ENCODE data around the gene TMEM125.

TMEM125 gene

DNA sequence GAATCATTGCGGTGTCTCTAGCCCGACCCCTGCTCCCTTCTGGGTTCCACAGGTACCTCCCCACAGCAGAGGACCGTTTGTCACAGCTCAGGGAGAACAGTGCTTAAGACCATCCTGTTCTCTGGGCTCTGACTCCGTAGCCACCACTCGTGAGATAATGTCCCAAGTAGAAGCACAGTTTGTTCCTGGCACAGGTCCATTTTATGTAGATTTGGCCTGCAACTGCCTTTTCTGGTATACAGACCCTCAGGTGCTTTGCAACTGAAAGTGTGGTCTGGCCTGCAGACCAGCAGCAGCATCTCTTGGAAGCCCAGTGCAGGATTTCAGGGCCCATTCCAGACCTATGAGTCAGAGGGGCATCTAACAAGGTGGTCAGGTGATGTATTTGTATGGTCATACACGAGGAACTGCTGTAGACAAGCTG lies 28.4 kb upstream of the TMEM125 start:
- Histone ChIP-seq H3K4me3 (no peak overlapping the region), H3K27ac (no peak overlapping the region), H3K36me3 (no peaks in the 10 kb centered on the region), H3K27me3 (no peaks in the 10 kb centered on the region), H4K20me1 (no peaks in the 10 kb centered on the region), H3K9ac (no peak overlapping the region), H3K4me1 (peaks cover 12 to 36% (median 30%) of the 10 kb centered on the region in 10 experiments), H3K4me2 (no peak overlapping the region), H3K9me3 (replicated peaks in 1 of 11) (peaks cover 15 to 37% (median 27%) of the 10 kb centered on the region in 11 experiments)
- no peak for TF ChIP-seq Cebpa-rat (IDR thresholded peaks at IDR 0.05)

DNA sequence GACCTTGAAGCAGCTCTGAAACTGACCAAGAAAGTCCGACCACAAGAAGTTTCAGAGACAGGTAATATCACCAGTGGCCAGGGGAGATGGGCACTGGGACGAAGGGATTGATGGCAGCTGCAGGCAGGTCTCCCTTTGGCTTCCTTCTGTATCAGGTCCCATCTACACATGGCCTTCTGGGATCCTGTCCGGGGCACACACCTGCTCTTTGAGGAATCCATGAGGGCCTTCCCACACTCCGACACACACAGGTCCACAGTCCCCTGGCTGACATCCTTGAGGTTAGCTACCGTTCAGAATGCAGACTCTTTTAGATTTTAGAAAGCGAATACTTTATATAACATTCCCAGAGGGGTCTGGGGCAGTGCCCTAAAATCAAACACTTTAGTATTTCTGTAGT lies 26.5 kb upstream of the TMEM125 start:
- Histone ChIP-seq H4K20me1 (no peaks in the 10 kb centered on the region), H3K9me3 (replicated peaks in 1 of 11) (peaks cover 34 to 56% (median 46%) of the 10 kb centered on the region in 11 experiments), H3K36me3 (no peaks in the 10 kb centered on the region), H3K27ac (no peak overlapping the region), H3K4me1 (peaks cover 12 to 27% (median 25%) of the 10 kb centered on the region in 10 experiments), H3K9ac (no peak overlapping the region), H3K4me3 (no peak overlapping the region), H3K4me2 (no peak overlapping the region), H3K27me3 (no peaks in the 10 kb centered on the region)
- no peak for TF ChIP-seq Cebpa-rat (IDR thresholded peaks at IDR 0.05)

DNA sequence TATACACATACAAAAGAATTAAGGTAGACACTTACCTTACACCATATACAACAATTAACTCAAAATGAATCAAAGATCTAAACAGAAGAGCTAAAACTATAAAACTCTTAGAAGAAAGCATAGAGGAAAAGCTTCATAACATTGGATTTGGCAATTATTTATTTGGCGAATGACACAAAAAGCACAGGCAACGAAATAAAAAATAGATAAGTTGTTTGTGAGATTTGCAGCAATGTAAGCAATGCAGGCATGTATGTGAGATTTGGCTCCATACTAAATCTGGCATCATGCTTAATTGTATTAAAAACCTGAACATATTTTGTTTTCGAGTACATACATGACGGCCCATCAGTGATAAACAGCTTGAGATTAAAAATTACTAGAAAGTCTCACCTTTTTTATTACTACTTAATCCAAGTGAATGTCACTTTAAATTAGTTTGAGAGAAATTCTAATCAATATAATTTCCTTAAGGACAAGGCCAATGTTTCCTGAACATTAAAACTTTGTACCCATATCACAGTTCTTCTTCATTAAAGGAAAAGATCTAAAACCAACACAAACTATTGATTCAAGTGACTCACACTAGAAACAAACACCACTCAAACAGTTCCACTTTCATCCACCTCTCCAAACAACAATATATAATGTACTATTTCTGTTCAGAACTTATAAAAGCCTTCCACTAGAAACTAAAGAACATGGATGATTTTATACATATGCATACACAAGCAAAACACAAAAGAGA lies 23.1 kb upstream of the TMEM125 start:
- H4K20me1 ChIP-seq: no peaks in the 10 kb centered on the region

DNA sequence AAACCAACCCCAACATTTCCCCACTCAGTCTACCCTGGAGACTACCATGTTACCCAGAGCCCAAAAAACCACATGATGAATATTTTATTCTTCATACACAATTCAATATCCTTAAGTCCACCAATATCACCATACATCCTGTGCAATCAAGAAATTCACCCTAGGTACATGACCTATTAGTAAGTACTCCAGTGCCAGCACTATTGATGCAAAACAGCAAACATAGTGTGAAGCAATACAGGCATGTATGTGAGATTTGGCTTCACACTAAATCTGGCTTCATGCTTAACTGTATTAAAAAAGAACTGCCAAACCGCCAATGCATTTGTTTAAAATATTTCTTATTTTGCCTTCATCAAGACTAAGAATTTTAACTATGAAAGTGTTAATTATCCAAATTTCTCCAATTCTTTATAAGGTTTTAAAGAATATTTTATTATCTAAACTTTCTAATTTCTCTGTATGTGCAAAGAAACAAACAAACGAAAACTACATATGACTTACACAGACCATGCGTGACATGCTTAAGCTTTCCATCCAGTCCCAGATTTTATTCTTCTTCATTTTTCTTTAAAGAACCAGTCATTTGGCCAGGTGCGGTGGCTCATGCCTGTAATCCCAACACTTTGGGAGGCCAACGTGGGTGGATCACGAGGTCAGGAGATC lies 22.4 kb upstream of the TMEM125 start:
- H3K27ac ChIP-seq: no peak overlapping the region
- TF ChIP-seq Cebpa-rat (IDR thresholded peaks at IDR 0.05): no peak

More for the DNA sequence above, 23.1 kb upstream of the TMEM125 start:
- H3K27ac ChIP-seq: no peak overlapping the region
- H3K4me1 ChIP-seq: no peaks in the 10 kb centered on the region
- no peak overlapping the region for H3K9ac ChIP-seq
- TF ChIP-seq Cebpa-rat (IDR thresholded peaks at IDR 0.05): no peak
- peaks cover 0 to 3% (median 0%) of the 10 kb centered on the region in 11 experiments; a peak in 2 of 22 replicates for H3K36me3 ChIP-seq
- no peaks in the 10 kb centered on the region for H3K27me3 ChIP-seq
- no peak overlapping the region for H3K4me2 ChIP-seq
- H3K9me3 ChIP-seq (replicated peaks in 1 of 11): peaks cover 59 to 75% (median 68%) of the 10 kb centered on the region in 11 experiments
- H3K4me3 ChIP-seq: no peak overlapping the region

DNA sequence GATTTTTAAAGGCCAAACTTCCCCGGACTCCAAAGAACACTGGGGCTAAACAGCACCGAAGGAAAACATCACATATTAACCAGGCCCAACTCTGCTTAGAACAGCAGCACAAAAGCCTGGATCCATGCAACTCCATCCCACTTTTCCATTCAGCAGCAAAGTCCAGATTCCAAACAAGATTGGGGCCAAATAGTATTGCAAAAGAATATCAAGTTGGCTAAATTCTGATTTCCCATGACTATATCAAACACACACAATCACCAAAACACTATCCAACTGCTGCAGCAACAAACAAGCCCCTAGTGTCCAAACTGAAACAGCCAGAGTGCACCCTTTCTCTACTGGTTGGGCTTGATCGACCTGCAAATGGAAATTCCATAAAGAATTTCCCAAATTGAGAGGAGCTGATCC lies 19.4 kb upstream of the TMEM125 start:
- H3K36me3 ChIP-seq: peaks cover 0 to 3% (median 0%) of the 10 kb centered on the region in 11 experiments; a peak in 2 of 22 replicates
- H3K4me3 ChIP-seq: no peak overlapping the region
- no peaks in the 10 kb centered on the region for H3K4me1 ChIP-seq
- TF ChIP-seq Cebpa-rat (IDR thresholded peaks at IDR 0.05): no peak
- no peak overlapping the region for H3K4me2 ChIP-seq
- no peak overlapping the region for H3K9ac ChIP-seq
- H3K9me3 ChIP-seq (replicated peaks in 1 of 11): peaks cover 49 to 68% (median 59%) of the 10 kb centered on the region in 11 experiments
- H4K20me1 ChIP-seq: no peaks in the 10 kb centered on the region
- H3K27me3 ChIP-seq: no peaks in the 10 kb centered on the region
- H3K27ac ChIP-seq: no peak overlapping the region

More for the DNA sequence above, 22.4 kb upstream of the TMEM125 start:
- Histone ChIP-seq H3K27me3 (no peaks in the 10 kb centered on the region), H3K4me3 (no peak overlapping the region), H3K9ac (no peak overlapping the region), H3K4me2 (no peak overlapping the region), H3K9me3 (replicated peaks in 1 of 11) (peaks cover 58 to 77% (median 66%) of the 10 kb centered on the region in 11 experiments), H3K36me3 (peaks cover 0 to 3% (median 0%) of the 10 kb centered on the region in 11 experiments; a peak in 2 of 22 replicates), H4K20me1 (no peaks in the 10 kb centered on the region), H3K4me1 (no peaks in the 10 kb centered on the region)

DNA sequence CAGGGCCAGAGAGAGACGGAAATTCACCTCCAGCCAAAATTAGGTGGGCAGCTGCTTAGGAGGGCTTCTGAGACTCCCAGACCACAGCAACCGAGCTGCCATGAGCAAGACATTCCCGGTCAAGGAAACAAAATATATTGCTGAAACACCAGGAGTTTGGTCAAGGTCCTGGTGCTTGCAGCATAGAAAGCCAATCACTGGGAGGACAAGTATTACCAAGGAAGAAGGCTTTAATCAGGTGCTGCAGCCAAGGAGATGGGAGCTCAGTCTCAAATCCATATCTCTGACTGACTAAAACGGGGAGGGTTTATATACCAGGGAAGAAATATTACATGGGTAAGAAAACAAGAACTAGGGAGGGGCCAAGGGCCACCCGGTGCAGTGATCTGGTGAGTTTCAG lies 18.8 kb upstream of the TMEM125 start:
- Histone ChIP-seq H3K27ac (no peak overlapping the region), H3K9ac (no peak overlapping the region), H4K20me1 (no peaks in the 10 kb centered on the region), H3K9me3 (replicated peaks in 1 of 11) (peaks cover 47 to 61% (median 53%) of the 10 kb centered on the region in 11 experiments), H3K4me1 (no peaks in the 10 kb centered on the region), H3K4me2 (no peak overlapping the region), H3K4me3 (no peak overlapping the region), H3K36me3 (peaks cover 0 to 3% (median 0%) of the 10 kb centered on the region in 11 experiments; a peak in 2 of 22 replicates), H3K27me3 (no peaks in the 10 kb centered on the region)
- TF ChIP-seq Cebpa-rat (IDR thresholded peaks at IDR 0.05): no peak

DNA sequence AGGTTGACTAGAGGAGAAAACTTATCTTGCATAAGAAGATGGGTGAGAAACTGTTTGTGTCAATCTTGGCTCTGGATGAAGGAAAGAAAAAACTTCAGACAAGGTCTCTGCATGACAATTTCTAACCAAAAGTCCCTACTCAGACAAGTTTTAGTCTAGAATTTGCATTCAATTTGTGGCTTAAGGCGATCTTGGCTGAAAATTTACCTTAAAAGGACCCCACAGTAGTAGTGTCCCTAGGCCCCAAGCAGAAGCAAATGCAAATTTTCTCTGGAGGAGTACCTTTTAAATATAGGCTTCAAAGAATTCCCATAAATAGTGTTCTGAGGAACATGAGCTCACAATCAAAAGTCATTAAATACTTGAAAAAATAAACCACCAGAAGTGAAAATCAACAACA lies 17.6 kb upstream of the TMEM125 start:
- H3K36me3 ChIP-seq: peaks cover 0 to 3% (median 0%) of the 10 kb centered on the region in 11 experiments; a peak in 2 of 22 replicates
- H4K20me1 ChIP-seq: no peaks in the 10 kb centered on the region

DNA sequence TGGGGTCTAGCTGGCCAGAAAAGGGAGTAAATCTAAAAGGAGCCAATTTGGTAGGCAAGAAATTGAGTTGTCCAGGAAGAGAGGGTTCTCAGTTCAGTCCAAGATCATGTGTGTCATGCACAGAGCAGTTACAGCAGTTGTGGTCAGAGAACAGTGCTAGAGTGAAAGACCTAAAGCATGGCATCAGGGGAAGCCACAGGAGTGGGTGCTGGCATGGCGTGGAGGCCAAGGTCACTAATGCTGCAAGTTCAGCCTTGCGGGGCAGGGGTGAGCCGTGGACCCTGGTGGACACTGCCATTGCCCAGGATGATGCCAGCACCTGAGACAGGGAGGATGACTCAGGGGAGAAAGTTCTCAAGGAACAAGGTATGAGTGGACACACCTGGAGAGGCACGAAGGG lies 16.6 kb upstream of the TMEM125 start:
- TF ChIP-seq Cebpa-rat (IDR thresholded peaks at IDR 0.05): no peak
- no peaks in the 10 kb centered on the region for H4K20me1 ChIP-seq
- no peaks in the 10 kb centered on the region for H3K4me1 ChIP-seq
- H3K27me3 ChIP-seq: no peaks in the 10 kb centered on the region
- H3K9ac ChIP-seq: no peak overlapping the region
- H3K4me3 ChIP-seq: no peak overlapping the region
- no peak overlapping the region for H3K4me2 ChIP-seq
- H3K9me3 ChIP-seq (replicated peaks in 1 of 11): peaks cover 37 to 56% (median 43%) of the 10 kb centered on the region in 11 experiments
- H3K36me3 ChIP-seq: peaks cover 0 to 3% (median 0%) of the 10 kb centered on the region in 11 experiments; a peak in 2 of 22 replicates
- no peak overlapping the region for H3K27ac ChIP-seq

More for the DNA sequence above, 17.6 kb upstream of the TMEM125 start:
- no peaks in the 10 kb centered on the region for H3K27me3 ChIP-seq
- H3K9me3 ChIP-seq (replicated peaks in 1 of 11): peaks cover 37 to 56% (median 43%) of the 10 kb centered on the region in 11 experiments
- no peak overlapping the region for H3K27ac ChIP-seq
- no peak overlapping the region for H3K4me2 ChIP-seq
- H3K9ac ChIP-seq: no peak overlapping the region
- no peak for TF ChIP-seq Cebpa-rat (IDR thresholded peaks at IDR 0.05)
- no peaks in the 10 kb centered on the region for H3K4me1 ChIP-seq
- H3K4me3 ChIP-seq: no peak overlapping the region

DNA sequence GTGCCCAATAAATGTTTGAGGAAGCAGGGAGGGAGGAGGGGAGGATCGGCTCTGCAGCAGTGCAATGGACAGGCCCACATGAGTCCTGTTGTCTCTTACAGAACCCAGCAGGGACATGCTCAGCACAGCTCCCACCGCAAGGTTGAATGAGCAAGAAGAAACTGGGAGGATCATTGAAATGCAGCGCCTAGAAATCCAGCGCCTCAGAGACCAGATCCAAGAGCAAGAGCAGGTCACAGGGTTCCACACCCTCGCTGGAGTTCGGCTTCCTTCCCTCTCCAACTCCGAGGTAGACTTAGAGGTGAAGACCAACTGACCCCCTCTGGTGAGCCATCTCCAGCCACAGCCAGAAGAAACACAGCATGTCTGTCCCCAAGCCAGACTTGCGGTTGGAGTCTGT lies 15.9 kb upstream of the TMEM125 start:
- Histone ChIP-seq H3K9me3 (replicated peaks in 1 of 11) (peaks cover 40 to 57% (median 43%) of the 10 kb centered on the region in 11 experiments), H3K4me1 (no peaks in the 10 kb centered on the region), H3K9ac (no peak overlapping the region), H4K20me1 (no peaks in the 10 kb centered on the region), H3K4me3 (no peak overlapping the region), H3K27ac (no peak overlapping the region), H3K4me2 (no peak overlapping the region), H3K36me3 (peaks cover 0 to 3% (median 0%) of the 10 kb centered on the region in 11 experiments; a peak in 2 of 22 replicates), H3K27me3 (no peaks in the 10 kb centered on the region)
- no peak for TF ChIP-seq Cebpa-rat (IDR thresholded peaks at IDR 0.05)

All from BLaER1 treated with 17β-estradiol and CSF1 and Interleukin-3, amounts not matched to agents 10 nM and 100 nM (cell line).